HTERT RPE-1 (cell line): Measurements from ENCODE around the gene HECW1.
"Not testable (repeated sequence)": the region's sequence is repeated elsewhere in the genome, so short reads cannot be mapped to it uniquely, and the experiment has no call there.

ENCODE experiments used
- in situ Hi-C: fragments of 300-500 bp; cut with MboI; formaldehyde crosslinking; loops from 4 replicates; pipeline ENCODE4 v1.14.3; 2020; ENCODE audit warnings: low sequenced_read_pairs

The HECW1 gene

GRCh38 chr7:43345696-43346095 is 233.2 kb downstream of the HECW1 start:
- in situ Hi-C loops, result not testable (repeated sequence)

- in situ Hi-C loops, result no loop called here
These were observed 239.2 kb downstream of the HECW1 start for GRCh38 chr7:43351683-43352082.

GRCh38 chr7:43353902-43354301 is 241.5 kb downstream of the HECW1 start:
- in situ Hi-C loops, result no loop called here

- in situ Hi-C loops, result no loop called here
These were observed 250.2 kb downstream of the HECW1 start for GRCh38 chr7:43362652-43363034.

GRCh38 chr7:43363035-43363791 is 250.8 kb downstream of the HECW1 start:
- in situ Hi-C loops, result no loop called here

GRCh38 chr7:43364391-43364790 is 251.9 kb downstream of the HECW1 start:
- in situ Hi-C loops, result no loop called here

GRCh38 chr7:43372676-43373355 is 260.4 kb downstream of the HECW1 start:
- in situ Hi-C loops, result no loop called here

GRCh38 chr7:43377196-43377960 is 264.9 kb downstream of the HECW1 start:
- in situ Hi-C loops, result no loop called here

GRCh38 chr7:43379210-43379609 is 266.8 kb downstream of the HECW1 start:
- in situ Hi-C loops, result no loop called here

- in situ Hi-C loops, result no loop called here
These were observed 272.3 kb downstream of the HECW1 start for GRCh38 chr7:43384616-43385308.

- in situ Hi-C loops, result no loop called here
These were observed 272.8 kb downstream of the HECW1 start for GRCh38 chr7:43385309-43385680.

GRCh38 chr7:43385856-43386255 is 273.4 kb downstream of the HECW1 start:
- in situ Hi-C loops, result no loop called here

- in situ Hi-C loops, result no loop called here
These were observed 275.5 kb downstream of the HECW1 start for GRCh38 chr7:43387932-43388331.

- in situ Hi-C loops, result no loop called here
These were observed 278.1 kb downstream of the HECW1 start for GRCh38 chr7:43390576-43390975.

- in situ Hi-C loops, result no loop called here
These were observed 279.1 kb downstream of the HECW1 start for GRCh38 chr7:43391518-43391917.

- in situ Hi-C loops, result no loop called here
These were observed 280.3 kb downstream of the HECW1 start for GRCh38 chr7:43392638-43393330.

- in situ Hi-C loops, result no loop called here
These were observed 282.1 kb downstream of the HECW1 start for GRCh38 chr7:43394441-43395130.

GRCh38 chr7:43395351-43395750 is 282.9 kb downstream of the HECW1 start:
- in situ Hi-C loops, result no loop called here

GRCh38 chr7:43396187-43396740 is 283.8 kb downstream of the HECW1 start:
- in situ Hi-C loops, result no loop called here

GRCh38 chr7:43398831-43399230 is 286.4 kb downstream of the HECW1 start:
- in situ Hi-C loops, result no loop called here
